Umbilical cord (tissue), 2 donors: ENCODE measurements around the gene LEF1. TPM values are rescaled to one million over a fixed set of nuclear protein-coding genes. Genes with fewer than 3 reads are reported as not detected.
"Not testable (repeated sequence)": the region's sequence is repeated elsewhere in the genome, so short reads cannot be mapped to it uniquely, and the experiment has no call there.

Experiments
- DNase-seq: peaks from one replicate; pipeline ENCODE4 v3.0.0-alpha.2; 2015; ENCODE audit warnings: low spot score
- total RNA-seq: library from RNA; depleted of rRNA; stranded (reverse); fragments of >200 nt; gene quantifications from one replicate; pipeline ENCODE4 v1.2.3, GENCODE V29; 2014; ENCODE audit warnings: low replicate concordance; ENCODE audit not compliant: insufficient read depth

LEF1 gene
- total RNA-seq, 1 donor from 2014 or later = 15.9 TPM

DNA sequence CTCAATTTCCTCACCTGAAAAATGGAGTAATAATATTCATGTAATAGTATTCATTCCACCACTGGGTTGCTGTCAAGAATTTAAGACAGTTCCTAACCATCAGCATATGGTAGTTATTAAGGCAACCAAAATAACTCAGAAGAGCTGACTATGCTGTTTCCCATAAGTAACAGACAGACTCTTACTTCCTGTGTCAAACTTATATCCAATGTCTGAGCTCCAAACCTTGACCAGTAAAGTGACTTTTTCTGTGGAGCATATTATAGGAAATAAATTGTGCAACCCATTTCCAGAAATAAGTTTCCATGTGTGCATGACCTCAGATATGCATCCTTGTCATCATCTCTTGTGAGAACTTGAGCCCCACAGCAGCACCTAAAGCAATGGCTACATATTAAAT, 100.3 kb downstream of the LEF1 start:
- DNase-seq = no peak

DNA sequence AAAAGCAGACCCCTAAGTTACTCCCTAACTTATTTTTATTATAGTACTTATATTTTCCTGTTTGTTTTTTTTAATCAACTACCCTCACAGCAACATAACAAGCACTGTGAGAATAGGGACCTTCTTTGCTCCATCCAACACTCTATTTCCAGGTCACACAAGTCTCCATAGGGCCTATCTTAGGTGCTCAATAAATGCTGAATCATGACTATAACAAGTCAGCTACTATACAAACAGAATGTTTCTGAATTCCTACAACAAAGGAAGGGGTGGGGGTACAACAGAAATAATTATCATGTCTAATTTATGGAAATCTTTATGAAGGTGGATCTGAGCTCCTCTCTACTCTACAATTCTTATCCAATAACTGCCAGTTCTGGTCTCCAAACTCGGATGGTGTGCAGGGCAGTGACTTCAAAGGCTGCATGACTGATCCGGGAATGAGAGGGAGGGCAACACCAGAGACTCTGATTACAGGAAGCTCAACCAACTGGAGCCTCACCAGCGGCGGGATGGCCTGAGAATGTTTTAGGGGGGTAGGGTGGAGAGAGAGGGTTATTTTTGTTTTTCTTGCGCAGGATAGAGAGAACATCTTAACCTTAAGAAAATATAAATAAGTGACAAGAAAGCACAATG, 107.9 kb downstream of the LEF1 start:
- peak; percentile 58 for DNase-seq

DNA sequence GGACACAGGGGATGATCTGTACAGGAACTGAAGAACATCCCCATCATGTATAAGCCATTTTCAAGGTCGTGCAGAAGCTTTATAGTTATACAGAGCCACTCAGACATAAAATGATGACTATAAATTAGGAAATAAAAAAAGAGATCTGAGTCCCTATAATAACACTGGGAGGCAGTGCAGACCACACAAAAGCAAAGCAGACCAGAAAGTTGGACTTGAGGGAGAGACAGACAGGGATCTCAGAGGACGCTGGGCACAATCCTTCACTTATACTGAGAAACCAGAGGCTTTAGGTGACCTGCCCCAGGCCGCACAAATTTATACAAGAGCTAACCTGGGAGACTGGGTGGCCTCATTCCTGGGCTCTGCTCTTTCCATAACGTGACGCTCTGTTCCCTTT, 108.6 kb downstream of the LEF1 start:
- DNase-seq = peak; percentile 59

DNA sequence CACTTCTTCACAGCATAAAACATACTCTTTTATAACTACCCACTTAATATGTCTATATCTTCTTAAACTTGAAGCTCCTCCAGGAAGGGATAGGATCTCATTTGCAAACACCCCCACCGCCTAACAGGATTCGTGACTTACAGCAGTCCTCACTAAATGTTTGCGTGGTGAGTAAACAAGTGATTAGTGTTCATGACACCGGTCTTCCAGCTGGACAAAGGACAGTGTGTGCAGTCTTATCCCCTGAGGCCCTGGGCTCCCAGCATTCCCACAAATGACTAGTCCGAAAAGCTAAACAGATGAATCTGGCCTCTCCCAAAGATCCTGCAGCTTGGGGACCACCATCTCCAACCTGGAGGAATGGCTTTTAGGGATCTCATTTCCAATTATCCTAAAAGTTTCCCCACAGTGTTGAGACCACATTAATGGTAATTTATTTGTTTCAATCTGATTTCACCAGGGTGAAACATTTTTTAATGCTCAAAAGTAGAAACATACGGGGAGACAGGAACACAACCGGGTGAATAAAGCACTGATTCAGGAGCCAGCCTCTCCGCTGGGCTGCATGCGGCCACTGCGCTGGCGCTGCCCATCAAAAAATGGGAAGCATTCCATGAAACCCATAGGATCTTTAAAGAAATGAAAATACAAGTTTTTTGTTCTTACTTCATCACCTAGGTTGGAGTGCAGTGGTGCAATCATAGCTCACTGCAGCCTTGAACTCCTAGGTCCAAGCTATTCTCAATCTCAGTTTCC, 109.9 kb downstream of the LEF1 start:
- no peak for DNase-seq

DNA sequence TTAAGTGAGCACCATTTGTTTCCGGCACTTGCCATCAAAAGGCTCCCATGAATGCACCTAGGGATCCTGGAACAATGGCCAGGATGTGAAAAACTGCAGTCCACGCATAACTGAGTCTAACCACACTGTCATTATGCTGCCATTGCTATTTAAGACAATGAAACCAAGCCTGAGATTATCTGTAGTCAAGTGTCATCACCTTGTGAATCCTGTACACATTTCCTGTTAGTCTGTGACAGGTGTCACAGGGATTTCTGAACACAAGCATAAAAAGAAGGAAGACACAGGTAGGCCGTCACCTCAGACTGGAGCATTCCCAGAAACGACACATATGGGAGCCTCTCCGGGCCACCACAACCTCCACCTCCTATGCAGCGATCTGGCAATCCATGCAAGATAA, 112.3 kb downstream of the LEF1 start:
- DNase-seq = no peak

DNA sequence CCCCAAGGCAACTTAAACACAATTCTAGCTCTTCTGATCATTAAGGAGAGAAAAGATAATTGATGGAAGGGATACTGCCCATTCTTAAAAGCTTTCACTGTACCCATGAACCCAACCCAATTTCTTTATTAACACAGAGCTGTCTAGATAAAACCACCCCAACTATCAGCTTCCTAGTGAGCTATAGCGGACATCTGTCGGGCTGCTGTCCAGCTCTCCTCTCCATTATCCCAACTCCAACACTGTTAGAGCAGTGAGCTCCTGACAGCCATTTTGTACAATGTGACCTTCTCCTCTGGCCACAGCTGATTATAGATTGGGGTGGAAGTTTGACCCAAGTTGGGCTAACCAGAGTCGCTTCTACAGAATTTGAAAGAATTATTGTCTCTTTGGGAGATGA, 112.9 kb downstream of the LEF1 start:
- no peak for DNase-seq

DNA sequence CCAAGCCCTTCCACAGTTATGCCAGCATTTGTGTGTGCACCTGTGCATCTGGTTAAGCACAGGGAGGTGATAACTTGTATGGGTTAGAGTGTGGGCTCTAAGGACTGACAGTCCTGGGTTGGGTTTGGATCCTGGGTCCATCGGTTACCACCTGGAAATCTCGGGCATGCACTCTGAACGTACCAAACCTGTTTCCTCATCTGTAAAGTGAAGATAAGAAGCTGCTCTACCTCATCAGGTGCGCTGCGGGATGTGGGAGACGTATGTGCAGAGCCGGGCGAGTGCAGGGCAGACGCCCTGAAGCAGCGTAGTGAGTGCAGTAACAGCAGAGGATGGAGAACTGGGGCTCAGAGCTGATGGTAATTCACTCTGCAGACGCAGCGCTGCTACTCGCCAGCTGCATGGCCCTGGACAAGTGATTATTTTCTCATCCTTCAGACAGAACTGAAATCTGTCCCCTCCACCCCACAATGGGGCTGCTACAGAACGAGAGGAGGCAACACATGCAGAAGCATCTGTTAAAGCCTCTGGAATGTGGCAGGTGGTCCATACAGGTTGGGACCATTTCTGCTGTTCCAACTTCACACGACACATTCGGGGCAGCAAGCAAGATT, 114.6 kb downstream of the LEF1 start:
- no peak for DNase-seq

DNA sequence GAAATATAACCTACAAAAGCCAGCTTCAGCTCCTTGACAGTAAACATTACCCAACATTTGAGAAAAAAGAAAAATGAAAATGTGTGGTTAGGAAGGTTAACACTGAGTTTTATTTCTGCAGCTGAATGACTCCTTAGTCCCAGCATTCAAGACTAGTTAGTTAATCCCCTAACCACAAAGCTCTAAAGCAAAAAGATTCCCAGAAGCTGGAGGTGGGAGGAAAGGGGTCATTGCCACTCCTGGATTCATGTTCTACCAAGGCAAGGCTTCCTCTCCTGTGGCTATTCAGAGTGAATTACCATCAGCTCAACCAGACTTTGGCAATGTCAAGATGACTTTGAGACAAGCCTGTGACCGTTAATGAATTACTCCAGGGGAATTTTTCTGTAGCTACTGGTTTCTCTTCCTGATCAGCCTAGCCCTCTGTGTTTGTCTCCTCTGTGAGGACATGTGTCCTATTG, 115.5 kb downstream of the LEF1 start:
- peak; percentile 85 for DNase-seq

DNA sequence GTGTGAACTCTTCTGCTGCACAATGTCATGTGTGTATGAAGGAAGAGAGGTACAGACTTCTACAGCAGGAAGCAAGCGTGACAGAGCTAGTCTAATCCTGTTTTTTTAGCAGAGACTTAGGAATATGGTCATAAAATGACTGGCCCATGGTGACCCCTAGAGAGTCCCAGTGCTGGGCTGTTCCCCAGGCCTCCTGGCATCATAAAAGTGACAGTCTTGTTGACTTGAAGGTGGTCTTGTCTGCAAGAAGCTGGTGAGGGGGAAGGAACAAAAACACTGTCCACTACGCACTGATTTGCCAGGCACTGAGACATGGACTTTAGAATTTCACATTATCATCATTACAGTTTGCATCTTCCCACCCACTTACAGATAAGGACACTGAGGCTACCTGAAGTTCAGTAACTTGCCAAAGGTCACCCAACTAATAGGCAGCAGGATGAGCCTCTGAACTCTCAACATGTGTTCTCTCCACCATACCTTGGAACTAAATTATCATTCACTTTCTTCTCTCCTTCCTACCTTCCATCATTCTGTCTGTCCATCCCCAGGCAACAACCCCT, 116.1 kb downstream of the LEF1 start:
- DNase-seq = peak; percentile 19

DNA sequence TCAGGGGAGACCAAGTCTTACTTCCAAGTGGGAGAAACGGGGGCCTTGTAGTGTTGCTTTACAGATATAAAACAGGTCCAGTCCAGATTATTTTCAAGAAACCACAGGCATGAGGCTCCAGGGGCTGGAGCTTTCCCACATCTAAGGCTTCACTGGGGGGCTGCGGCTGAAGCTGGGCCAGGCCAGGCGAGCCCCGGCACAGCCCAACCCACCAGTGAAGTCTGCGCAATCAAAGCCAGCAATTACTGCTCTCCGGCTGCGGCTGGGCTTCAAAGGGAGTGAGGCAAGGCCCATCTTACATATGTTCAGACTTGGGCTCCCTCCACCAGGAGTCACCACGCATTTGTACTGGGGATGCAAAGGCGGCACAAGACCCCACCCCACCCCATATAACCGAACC, 117.4 kb downstream of the LEF1 start:
- DNase-seq = peak; percentile 93

DNA sequence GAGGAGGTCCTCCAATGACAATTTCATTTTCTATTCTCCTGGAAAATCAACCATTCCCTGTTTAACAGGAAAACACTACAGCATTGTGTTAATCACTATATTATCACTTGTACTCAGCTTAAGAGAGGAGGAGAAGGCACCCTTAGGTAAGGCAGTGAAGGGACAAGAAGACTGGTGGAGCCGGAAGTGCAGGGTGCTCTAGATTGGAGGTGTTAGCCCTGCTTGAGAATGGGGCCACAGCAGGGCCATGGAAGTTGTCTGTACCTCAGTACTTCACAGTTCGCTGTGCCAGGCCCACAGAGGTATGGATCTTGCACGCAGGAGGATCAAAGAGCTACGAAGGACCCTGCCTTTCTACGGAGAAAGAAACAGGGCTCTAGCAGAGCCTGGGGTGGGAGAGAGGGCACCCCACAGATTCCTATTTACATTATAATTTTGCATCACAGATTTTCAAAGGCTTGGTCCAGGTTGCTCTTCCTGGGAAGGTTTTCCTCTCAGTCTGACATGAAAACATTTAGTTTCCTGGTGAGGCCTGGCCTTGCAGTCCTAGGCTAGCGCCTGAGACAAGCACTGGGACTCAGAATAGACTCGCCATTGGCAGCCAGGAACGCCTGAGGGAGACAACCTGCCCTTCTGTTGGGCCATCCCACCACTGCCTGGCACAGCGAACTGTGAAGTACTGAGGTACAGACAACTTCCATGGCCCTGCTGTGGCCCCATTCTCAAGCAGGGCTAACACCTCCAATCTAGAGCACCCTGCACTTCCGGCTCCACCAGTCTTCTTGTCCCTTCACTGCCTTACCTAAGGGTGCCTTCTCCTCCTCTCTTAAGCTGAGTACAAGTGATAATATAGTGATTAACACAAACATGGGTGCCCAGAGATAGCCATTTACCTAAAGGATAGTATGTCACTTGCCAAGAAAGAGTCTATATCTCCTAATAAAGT, 118.3 kb downstream of the LEF1 start:
- not testable (repeated sequence) for DNase-seq

DNA sequence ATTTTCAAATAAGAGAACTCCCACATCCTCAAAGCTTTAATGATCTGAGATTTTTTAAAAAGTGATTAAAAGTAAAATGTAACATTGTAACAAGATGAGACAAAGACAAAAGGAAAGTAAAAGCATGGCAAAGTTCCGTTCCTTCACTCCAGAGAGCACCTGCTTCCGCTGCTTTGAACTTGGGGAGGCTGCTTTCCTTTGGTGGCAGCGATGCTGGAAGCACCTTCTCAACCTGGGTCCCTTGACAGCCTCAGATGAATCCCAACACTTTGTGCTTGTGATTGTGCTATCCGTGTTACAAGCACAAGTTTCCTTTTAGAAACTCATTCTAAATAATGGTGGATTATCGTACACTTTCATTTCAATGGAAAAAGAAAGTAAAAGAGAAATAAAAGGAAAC, 119.3 kb downstream of the LEF1 start:
- DNase-seq = no peak

DNA sequence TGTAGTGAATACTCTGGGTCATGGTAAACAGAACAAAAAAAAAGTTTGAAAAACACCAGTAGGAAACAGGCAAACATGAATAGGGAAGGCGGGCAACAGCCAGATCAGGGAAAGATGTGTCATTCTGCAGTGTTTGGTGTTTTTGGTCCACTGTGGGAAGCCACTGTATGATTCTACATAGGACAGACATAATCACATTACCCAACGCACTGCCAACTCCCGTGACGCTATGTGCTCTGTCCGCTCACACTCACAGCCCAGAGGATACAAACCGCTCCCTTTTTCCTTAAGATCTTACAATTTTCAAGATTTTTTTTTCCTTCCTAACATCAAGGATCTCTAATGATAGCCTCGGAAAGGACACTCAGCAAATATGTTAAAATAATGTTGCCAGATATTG, 119.7 kb downstream of the LEF1 start:
- no peak for DNase-seq

DNA sequence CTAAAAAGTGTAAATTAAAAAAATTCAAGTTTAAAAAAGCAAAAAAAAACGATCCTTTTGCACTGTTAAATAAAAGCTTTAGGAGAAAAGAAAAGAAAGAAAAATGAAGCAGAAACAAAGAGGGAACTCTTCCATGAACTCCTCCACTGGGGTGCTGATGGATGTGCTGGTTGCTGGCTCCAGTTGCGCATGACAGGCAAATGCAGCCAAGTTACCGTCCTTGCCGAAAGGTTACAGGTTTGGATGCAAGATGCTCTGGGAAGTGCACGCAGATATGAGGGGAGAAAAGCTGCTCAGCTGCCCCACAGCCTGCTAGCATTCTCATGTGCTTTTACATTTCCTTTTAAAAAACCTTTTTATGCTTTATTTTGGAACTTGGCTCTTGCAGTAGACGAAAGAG, 120.6 kb downstream of the LEF1 start:
- no peak for DNase-seq

DNA sequence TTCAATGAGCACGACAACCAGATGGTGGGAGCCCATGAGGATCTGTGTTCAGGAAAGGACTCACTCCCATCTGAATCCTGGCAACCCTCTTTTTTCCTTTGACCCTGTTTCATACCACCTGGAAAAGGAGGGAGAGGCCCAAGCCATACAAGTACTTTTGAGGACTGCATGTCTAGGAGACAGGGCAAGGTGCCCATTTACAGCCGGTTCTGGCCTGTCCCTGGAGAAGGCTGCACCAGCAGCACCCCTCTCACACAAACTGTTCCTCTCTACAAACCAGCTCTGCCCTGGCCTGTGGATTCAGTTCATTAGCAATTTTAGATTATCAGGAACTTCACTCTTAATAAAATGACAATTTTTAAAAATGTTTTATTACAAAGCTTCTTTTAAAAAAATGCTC, 121.5 kb downstream of the LEF1 start:
- no peak for DNase-seq

DNA sequence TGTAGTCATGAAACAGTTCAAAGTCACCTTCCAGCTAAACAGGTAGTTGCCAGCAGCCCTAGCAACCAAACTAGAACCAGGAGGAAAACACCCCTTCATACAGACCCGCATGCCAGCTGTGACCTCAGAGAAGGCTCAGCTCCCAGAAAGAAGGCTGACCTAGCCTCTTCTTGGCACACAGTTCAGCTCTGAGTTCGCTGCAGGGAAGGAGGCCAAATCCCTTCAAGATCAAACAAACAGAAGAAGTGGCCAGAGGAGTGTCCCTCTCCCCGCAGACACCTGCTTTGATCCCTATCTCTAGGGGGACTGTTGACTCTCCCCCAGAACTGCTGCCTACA, 123.1 kb downstream of the LEF1 start:
- DNase-seq = peak; percentile 61

DNA sequence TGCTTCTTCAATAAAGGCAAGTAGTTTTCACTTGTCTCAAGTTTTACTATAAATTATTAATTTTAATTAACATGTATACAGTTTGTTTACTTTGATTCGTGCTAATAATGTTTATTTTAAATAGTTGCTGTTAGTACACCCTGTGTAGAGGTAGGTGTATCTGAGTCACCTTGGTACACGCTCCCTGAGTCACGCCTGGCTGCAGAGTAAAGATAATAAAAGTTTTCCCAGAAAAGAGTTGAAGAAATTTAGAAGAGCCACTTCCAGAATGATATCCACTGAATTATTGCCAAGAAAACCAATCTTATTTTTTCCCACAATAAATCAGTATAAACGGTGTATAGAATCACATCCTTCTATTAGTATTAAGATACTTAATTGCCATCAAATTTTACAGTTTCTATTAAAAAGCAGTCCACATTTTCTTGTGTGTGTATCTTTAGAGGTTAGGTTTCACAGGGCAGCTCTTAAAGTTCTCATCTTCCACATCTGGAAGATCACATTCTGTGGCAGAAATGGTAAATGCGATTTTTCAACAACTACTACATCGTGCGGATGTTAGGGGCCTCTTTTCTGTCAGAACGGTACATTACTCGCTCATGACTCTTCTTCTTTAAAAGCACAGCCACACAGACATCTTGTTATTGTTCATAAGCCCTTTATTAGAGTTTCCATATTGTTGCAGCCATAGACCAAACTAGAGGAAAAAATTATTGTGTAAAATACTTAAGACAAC, 123.6 kb downstream of the LEF1 start:
- no peak for DNase-seq

DNA sequence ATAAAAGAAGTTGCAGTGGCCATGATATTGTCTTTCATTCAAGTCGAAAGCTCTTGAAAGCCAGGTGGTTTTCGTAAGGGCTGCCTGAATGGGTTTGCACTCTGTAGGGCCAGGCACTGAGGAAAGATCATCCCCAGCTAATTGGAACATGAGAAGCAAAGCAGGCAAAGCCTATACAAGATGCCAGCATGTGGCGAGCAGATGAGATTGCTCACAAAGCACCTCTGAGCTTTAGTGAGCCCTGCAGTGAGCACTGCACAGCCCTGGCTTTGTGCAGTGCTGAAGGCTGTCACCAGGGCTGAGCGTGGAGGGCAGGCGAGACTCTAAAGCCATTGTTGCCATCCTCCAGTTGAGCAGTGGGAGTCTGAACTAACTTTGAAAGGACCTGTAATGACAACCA, 125.2 kb downstream of the LEF1 start:
- peak; percentile 38 for DNase-seq

DNA sequence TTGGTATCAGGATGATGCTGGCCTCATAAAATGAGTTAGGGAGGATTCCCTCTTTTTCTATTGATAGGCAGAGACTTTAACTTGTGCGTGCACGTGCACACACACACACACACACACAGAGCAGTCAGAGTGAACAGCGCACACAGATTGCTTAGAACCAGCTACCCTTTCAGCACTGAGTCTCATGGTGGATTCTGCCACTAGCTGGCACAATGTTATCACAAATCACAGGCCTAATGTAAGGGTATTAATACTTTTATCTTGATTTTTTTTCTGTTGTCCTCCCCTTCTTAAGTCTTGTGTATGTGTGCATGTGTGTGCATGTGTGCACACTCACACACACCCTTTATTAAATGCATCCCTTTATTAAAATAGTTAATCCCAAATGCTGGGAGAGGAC, 125.8 kb downstream of the LEF1 start:
- DNase-seq = no peak

DNA sequence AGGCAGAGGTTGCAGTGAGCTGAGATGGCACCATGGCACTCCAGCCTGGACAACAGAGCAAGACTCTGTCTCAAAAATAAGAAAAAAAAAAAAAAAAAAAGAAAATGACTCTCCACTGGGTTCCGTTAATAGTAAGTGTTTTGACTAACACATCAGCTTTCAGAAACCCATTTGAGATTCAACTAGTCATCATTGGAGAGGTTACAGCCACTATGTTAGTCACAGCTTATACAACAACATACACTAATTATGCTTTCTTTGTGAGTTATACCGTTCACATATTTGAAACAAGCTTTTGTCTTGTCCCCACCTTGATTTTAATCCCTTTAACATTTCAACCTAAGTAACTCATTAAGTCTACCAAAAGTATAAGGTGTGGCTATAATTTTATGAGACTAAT, 130.8 kb downstream of the LEF1 start:
- DNase-seq = no peak

DNA sequence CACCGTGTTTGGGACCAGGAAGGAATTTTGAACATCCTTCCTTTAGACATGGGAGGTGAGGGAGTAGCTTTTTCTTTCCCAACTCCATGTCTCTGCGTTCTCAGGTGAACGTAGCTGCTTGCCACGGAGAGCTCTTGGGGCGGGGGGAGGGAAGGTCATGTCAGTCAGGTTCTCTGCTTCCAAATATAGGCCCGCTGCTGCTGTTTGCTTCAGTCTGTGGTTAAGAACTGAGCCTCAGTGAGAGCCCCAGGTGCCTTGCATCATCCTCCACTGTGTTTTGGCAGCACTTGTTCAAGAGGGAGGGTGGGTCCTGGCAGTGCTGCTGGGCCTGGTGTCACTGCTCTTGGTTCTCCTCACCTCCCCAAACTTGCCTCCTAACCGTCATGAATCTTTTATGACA, 132.5 kb downstream of the LEF1 start:
- DNase-seq = no peak
